Measurements from ENCODE around the gene PLEKHA4. TPM values are rescaled to one million over a fixed set of nuclear protein-coding genes. Genes with fewer than 3 reads are reported as not detected.
A peak's percentile ranks its signal among the peaks of the same experiment; 100 is the strongest.

Gene PLEKHA4
- total and polyA plus RNA-seq, 2 donors (not counting 1 experiment from before 2014, with no cell fraction given), result 4.3 to 6.2 TPM

DNA sequence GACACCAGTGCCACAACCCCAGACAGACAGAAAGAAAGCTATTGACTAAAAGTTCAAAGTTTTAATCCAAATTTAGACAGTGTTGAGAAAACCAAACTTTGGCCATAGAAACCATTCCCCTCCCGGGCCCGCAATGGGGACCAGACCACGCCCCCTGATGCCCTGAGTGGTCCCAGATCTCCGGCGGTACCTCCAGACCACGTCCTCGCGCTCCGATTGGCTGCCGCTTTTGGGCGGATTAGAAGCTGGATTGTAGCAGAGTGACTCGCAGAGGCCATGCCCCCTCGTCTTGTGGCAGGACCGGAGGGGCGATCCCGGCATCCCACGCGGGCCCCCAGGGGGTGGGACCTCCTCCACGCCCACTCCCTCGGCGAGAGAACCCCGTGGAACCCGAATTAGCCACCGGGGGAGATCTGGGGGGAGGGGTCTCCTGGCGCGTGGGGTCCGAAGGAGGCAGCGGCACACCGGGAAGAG is 31.3 kb downstream of the PLEKHA4 start:
- H3K36me3 ChIP-seq (replicated peaks in 1 of 2; ENCODE audit: control extremely low read depth in 1 of 2, control insufficient read depth in 1 of 2, extremely low read depth in 1 of 2, insufficient read depth in 2 of 2, low read length in 1 of 2), result no peaks in the 10 kb centered on the region
- intact Hi-C loops (cut with micrococcal nuclease), result loop anchor here (1.0 kb wide), 1 partner anchor 156 kb away; the partner anchor contains the start of genes GYS1 and RUVBL2
- H3K27me3 ChIP-seq (replicated peaks in 1 of 4; ENCODE audit: control extremely low read depth in 1 of 4, control insufficient read depth in 3 of 4, insufficient read depth in 4 of 4, low read length in 3 of 4), result peaks cover 0 to 13% (median 1%) of the 10 kb centered on the region in 4 experiments
- Mint-ChIP-seq H3K4me3 (peak overlapping the region; percentile 98), H3K4me1 (peaks cover 25% of the 10 kb centered on the region), H3K27ac (peak overlapping the region; percentile 85), H3K9me3 (ENCODE audit: insufficient read depth) (no peaks in the 10 kb centered on the region), H3K27me3 (no peaks in the 10 kb centered on the region)
- H4K20me1 ChIP-seq (ENCODE audit: control insufficient read depth, insufficient read depth, low read length, poor library complexity, severe bottlenecking), result no peaks in the 10 kb centered on the region
- peak overlapping the region; percentile 90 for H3K4me2 ChIP-seq (replicated peaks; ENCODE audit: low read depth, low read length, poor library complexity, severe bottlenecking)
- ChIA-PET POLR2A (interaction anchor here (0.6 to 1.6 kb wide), 5 partner anchors 9 to 156 kb away, joined by 4 to 8 read pairs (median 5); partner anchors contain the start of genes GYS1 and RUVBL2), CTCF (interaction anchor here (0.6 to 12.9 kb wide), 11 partner anchors 10 to 362 kb away, joined by 3 to 553 read pairs (median 4); partner anchors contain the start of genes GYS1 and RUVBL2)
- no peak for TF ChIP-seq EZH2 (IDR thresholded peaks at IDR 0.05; ENCODE audit: borderline replicate concordance, insufficient read depth, low read depth, low read length, poor library complexity, severe bottlenecking)
- TF ChIP-seq, protein P1, sequence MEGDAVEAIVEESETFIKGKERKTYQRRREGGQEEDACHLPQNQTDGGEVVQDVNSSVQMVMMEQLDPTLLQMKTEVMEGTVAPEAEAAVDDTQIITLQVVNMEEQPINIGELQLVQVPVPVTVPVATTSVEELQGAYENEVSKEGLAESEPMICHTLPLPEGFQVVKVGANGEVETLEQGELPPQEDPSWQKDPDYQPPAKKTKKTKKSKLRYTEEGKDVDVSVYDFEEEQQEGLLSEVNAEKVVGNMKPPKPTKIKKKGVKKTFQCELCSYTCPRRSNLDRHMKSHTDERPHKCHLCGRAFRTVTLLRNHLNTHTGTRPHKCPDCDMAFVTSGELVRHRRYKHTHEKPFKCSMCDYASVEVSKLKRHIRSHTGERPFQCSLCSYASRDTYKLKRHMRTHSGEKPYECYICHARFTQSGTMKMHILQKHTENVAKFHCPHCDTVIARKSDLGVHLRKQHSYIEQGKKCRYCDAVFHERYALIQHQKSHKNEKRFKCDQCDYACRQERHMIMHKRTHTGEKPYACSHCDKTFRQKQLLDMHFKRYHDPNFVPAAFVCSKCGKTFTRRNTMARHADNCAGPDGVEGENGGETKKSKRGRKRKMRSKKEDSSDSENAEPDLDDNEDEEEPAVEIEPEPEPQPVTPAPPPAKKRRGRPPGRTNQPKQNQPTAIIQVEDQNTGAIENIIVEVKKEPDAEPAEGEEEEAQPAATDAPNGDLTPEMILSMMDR (IDR thresholded peaks at IDR 0.05), result no peak
- peak overlapping the region; percentile 80 for H2AFZ ChIP-seq (ENCODE audit: insufficient read depth, low read depth, low read length, poor library complexity, severe bottlenecking)
- H3K79me2 ChIP-seq (ENCODE audit: control insufficient read depth, insufficient read depth, low read length), result no peaks in the 10 kb centered on the region
- H3K9ac ChIP-seq (ENCODE audit: low read length), result peak overlapping the region; percentile 63
- H3K4me3 ChIP-seq (ENCODE audit: control extremely low read depth in 1 of 5, extremely low read depth in 1 of 5, insufficient read depth in 1 of 5, low read depth in 2 of 5, low read length in 4 of 5), result peak overlapping the region in 4 of 5 experiments; percentile 26 to 59 (median 54)
- H3K27ac ChIP-seq (ENCODE audit: low read length in 2 of 2), result peak overlapping the region in 1 of 2 donors; percentile 14
- DNase-seq, result peak; percentile 89
- WGBS (ENCODE audit: insufficient coverage), result 0% methylated on average over 12 of the region's 29 CpGs
- ATAC-seq (ENCODE audit: low read depth), result peak; percentile 82
- H3K4me1 ChIP-seq (ENCODE audit: control insufficient read depth in 2 of 2, insufficient read depth in 2 of 2, low read length in 2 of 2), result peaks cover 16 to 25% of the 10 kb centered on the region in 2 donors
- H3K9me3 ChIP-seq (ENCODE audit: control extremely low read depth in 1 of 3, control insufficient read depth in 2 of 3, insufficient read depth in 1 of 3, low read length in 2 of 3), result peaks cover 0 to 8% (median 0%) of the 10 kb centered on the region in 3 donors
